ENCODE results near the gene LONRF2. TPM values are rescaled to one million over a fixed set of nuclear protein-coding genes. Genes with fewer than 3 reads are reported as not detected.

The LONRF2 gene
- total and polyA plus RNA-seq, 2 donors from 2014 or later, result 1.1 to 6.3 TPM

DNA sequence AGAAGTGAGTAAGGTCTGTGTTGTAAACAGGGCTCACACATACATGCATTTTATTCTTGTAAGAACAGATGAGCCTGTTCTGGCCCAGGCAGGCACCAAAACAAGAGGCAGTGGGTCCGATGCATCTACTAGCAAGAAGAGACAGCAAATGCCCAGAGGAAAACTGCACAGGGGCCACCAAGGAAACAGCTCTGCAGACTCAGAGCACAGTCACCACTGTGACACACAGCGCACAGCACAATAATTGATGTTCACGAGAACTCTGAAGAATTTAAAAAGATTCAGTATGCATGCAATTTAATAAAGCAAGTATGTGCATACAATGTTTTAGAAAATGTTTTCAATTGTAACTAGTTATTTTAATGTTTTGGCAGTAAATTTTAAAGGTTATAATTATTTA, 24.8 kb downstream of the LONRF2 start:
- no peak for DNase-seq
- Histone ChIP-seq H3K9me3 (ENCODE audit: control insufficient read depth in 2 of 3, insufficient read depth in 1 of 3, low read length in 3 of 3) (no peaks in the 10 kb centered on the region), H3K4me1 (ENCODE audit: control insufficient read depth in 2 of 3, insufficient read depth in 2 of 3, low read depth in 1 of 3, low read length in 3 of 3) (no peaks in the 10 kb centered on the region), H3K36me3 (ENCODE audit: control insufficient read depth in 2 of 3, insufficient read depth in 3 of 3, low read length in 3 of 3) (no peaks in the 10 kb centered on the region), H3K27me3 (ENCODE audit: control insufficient read depth, insufficient read depth, low read length) (no peaks in the 10 kb centered on the region), H3K4me3 (ENCODE audit: low read length in 3 of 3) (no peak overlapping the region), H3K9ac (ENCODE audit: low read length in 3 of 3) (no peak overlapping the region), H3K27ac (ENCODE audit: low read depth in 2 of 2, low read length in 2 of 2) (no peak overlapping the region)
- intact Hi-C loops (cut with DNase I), result no loop called here
- TF ChIP-seq, protein P1, sequence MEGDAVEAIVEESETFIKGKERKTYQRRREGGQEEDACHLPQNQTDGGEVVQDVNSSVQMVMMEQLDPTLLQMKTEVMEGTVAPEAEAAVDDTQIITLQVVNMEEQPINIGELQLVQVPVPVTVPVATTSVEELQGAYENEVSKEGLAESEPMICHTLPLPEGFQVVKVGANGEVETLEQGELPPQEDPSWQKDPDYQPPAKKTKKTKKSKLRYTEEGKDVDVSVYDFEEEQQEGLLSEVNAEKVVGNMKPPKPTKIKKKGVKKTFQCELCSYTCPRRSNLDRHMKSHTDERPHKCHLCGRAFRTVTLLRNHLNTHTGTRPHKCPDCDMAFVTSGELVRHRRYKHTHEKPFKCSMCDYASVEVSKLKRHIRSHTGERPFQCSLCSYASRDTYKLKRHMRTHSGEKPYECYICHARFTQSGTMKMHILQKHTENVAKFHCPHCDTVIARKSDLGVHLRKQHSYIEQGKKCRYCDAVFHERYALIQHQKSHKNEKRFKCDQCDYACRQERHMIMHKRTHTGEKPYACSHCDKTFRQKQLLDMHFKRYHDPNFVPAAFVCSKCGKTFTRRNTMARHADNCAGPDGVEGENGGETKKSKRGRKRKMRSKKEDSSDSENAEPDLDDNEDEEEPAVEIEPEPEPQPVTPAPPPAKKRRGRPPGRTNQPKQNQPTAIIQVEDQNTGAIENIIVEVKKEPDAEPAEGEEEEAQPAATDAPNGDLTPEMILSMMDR (IDR thresholded peaks at IDR 0.05; ENCODE audit: borderline replicate concordance, extremely low read depth, insufficient read depth), result no peak
- no peak for FAIRE-seq

DNA sequence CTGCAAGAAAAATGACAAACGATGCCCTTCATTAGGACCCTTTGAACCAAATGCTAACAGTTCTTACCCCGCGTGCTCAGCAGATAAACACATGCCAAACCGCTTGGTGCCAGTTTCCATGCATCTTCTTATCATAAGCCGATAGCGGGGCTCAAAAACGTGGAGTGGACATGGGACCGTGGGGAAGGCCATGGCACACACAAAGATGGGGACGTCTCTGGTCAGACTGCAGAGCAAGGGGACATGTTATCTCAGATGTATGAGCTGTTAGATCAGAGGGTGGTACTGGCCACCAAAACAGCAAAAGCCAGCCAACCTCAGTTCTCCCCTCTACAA, 28.2 kb downstream of the LONRF2 start:
- no peaks in the 10 kb centered on the region for H3K27me3 ChIP-seq (ENCODE audit: control insufficient read depth, insufficient read depth, low read length)
- H3K9me3 ChIP-seq (ENCODE audit: control insufficient read depth in 2 of 3, insufficient read depth in 1 of 3, low read length in 3 of 3), result no peaks in the 10 kb centered on the region
- peaks cover 0 to 8% (median 0%) of the 10 kb centered on the region in 3 donors for H3K36me3 ChIP-seq (ENCODE audit: control insufficient read depth in 2 of 3, insufficient read depth in 3 of 3, low read length in 3 of 3)
- FAIRE-seq, result no peak
- no peak overlapping the region for H3K4me3 ChIP-seq (ENCODE audit: low read length in 3 of 3)
- no peaks in the 10 kb centered on the region for H3K4me1 ChIP-seq (ENCODE audit: control insufficient read depth in 2 of 3, insufficient read depth in 2 of 3, low read depth in 1 of 3, low read length in 3 of 3)
- intact Hi-C loops (cut with DNase I), result no loop called here
- no peak overlapping the region for H3K9ac ChIP-seq (ENCODE audit: low read length in 3 of 3)
- DNase-seq, result no peak
- no peak overlapping the region for H3K27ac ChIP-seq (ENCODE audit: low read depth in 2 of 2, low read length in 2 of 2)
- TF ChIP-seq, protein P1 (IDR thresholded peaks at IDR 0.05; ENCODE audit: borderline replicate concordance, extremely low read depth, insufficient read depth), result no peak

DNA sequence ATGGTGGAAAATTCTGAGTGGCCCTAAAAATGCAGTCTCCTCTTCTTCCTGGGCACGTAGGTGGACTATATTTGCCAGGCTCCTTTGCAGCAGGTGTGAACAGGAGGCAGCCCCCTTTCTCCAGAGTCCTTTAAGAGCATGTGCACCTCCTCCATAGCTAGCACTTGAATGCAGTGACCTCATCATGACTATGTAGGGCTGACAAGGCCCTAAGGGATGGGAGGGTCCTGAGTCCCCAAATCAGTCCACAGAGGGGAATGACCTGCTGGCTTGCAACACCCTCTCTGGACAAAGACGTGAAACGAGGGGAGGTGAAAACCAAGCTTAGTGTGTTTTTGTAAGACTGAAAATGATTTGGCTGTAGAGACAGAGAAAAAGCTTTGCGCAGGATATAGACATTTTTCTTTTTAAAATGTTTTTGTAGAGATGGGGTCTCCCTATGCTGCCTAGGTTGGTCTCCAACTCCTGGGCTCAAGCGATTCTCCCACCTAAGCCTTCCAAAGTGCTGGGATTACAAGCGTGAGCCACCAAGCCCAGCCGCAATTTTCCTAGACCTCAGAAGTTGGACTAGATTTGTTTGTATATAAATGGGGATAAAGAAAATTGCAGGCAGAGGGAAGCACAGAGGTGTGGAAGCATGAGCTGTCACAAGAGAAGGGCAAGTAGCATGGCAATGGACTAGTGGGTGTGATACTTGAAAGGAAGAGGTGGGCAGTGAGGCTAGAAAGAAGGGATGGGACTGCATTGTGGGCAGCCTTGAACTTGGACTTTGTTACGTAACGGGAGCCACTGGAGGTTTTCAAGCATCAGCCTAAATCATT, 28.8 kb downstream of the LONRF2 start:
- no peak for DNase-seq
- Histone ChIP-seq H3K4me3 (ENCODE audit: low read length in 3 of 3) (no peak overlapping the region), H3K27ac (ENCODE audit: low read depth in 2 of 2, low read length in 2 of 2) (no peak overlapping the region), H3K9me3 (ENCODE audit: control insufficient read depth in 2 of 3, insufficient read depth in 1 of 3, low read length in 3 of 3) (no peaks in the 10 kb centered on the region), H3K4me1 (ENCODE audit: control insufficient read depth in 2 of 3, insufficient read depth in 2 of 3, low read depth in 1 of 3, low read length in 3 of 3) (no peaks in the 10 kb centered on the region), H3K36me3 (ENCODE audit: control insufficient read depth in 2 of 3, insufficient read depth in 3 of 3, low read length in 3 of 3) (peaks cover 0 to 11% (median 2%) of the 10 kb centered on the region in 3 donors), H3K9ac (ENCODE audit: low read length in 3 of 3) (no peak overlapping the region), H3K27me3 (ENCODE audit: control insufficient read depth, insufficient read depth, low read length) (no peaks in the 10 kb centered on the region)
- no peak for FAIRE-seq
- TF ChIP-seq, protein P1 (IDR thresholded peaks at IDR 0.05; ENCODE audit: borderline replicate concordance, extremely low read depth, insufficient read depth), result no peak
- intact Hi-C loops (cut with DNase I), result no loop called here

All from kidney (tissue), 14 donors.